ENCODE results near the gene HNRNPA0. TPM values are rescaled to one million over a fixed set of nuclear protein-coding genes. Genes with fewer than 3 reads are reported as not detected.
A peak's percentile ranks its signal among the peaks of the same experiment; 100 is the strongest.

The HNRNPA0 gene
- total RNA-seq, 4 donors from 2014 or later, result 5.8 to 13.2 (median 7.3) TPM

- H3K4me3 ChIP-seq, result no peak overlapping the region
- no peaks in the 10 kb centered on the region for H3K27me3 ChIP-seq
- no peak overlapping the region for H3K27ac ChIP-seq
- no peak for TF ChIP-seq POLR2A (IDR thresholded peaks at IDR 0.05)
- TF ChIP-seq CTCF (IDR thresholded peaks at IDR 0.05), result no peak
- peaks cover 0 to 16% (median 2%) of the 10 kb centered on the region in 4 donors for H3K4me1 ChIP-seq
- no peaks in the 10 kb centered on the region for H3K9me3 ChIP-seq
- no peaks in the 10 kb centered on the region for H3K36me3 ChIP-seq
- no peak for DNase-seq
Measured at GRCh38 chr5:137739737-137740136, 14.4 kb downstream of the HNRNPA0 start.

- DNase-seq, result no peak
- no peak overlapping the region for H3K27ac ChIP-seq
- H3K36me3 ChIP-seq, result no peaks in the 10 kb centered on the region
- H3K9me3 ChIP-seq, result no peaks in the 10 kb centered on the region
- H3K4me3 ChIP-seq, result no peak overlapping the region
- TF ChIP-seq CTCF (IDR thresholded peaks at IDR 0.05) (no peak), POLR2A (IDR thresholded peaks at IDR 0.05) (no peak)
- H3K4me1 ChIP-seq, result peaks cover 0 to 21% (median 2%) of the 10 kb centered on the region in 4 donors
- no peaks in the 10 kb centered on the region for H3K27me3 ChIP-seq
Measured at GRCh38 chr5:137738947-137739346, 15.2 kb downstream of the HNRNPA0 start.

GRCh38 chr5:137737349-137738131, 16.6 kb downstream of the HNRNPA0 start:
- Histone ChIP-seq H3K9me3 (no peaks in the 10 kb centered on the region), H3K4me3 (no peak overlapping the region), H3K27me3 (no peaks in the 10 kb centered on the region), H3K27ac (no peak overlapping the region), H3K4me1 (peaks cover 0 to 21% (median 2%) of the 10 kb centered on the region in 4 donors), H3K36me3 (no peaks in the 10 kb centered on the region)
- TF ChIP-seq CTCF (IDR thresholded peaks at IDR 0.05) (no peak), POLR2A (IDR thresholded peaks at IDR 0.05) (no peak)
- peak in 1 of 3 donors; percentile 47 for DNase-seq

- TF ChIP-seq POLR2A (IDR thresholded peaks at IDR 0.05), result no peak
- TF ChIP-seq CTCF (IDR thresholded peaks at IDR 0.05), result no peak
- Histone ChIP-seq H3K27ac (peak overlapping the region in 1 of 4 donors; percentile 43), H3K27me3 (no peaks in the 10 kb centered on the region), H3K4me1 (peaks cover 0 to 21% (median 2%) of the 10 kb centered on the region in 4 donors), H3K9me3 (no peaks in the 10 kb centered on the region), H3K4me3 (peak overlapping the region in 1 of 4 donors; percentile 46), H3K36me3 (no peaks in the 10 kb centered on the region)
- DNase-seq, result no peak
Measured at GRCh38 chr5:137736496-137736895, 17.7 kb downstream of the HNRNPA0 start.

GRCh38 chr5:137735555-137736284, 18.4 kb downstream of the HNRNPA0 start, which contains the start of gene KLHL3:
TSS of gene KLHL3 (minus strand) at chr5:137736089. CDS start at chr5:137735646, 443 bp downstream.
- Histone ChIP-seq H3K4me3 (peak within 1 kb of the TSS; percentile 31 to 46 (median 38)), H3K36me3 (no peaks in the 10 kb centered on the region), H3K27me3 (no peaks in the 10 kb centered on the region), H3K9me3 (no peaks in the 10 kb centered on the region), H3K27ac (peak within 1 kb of the TSS in 2 of 4 donors; percentile 43 to 50), H3K4me1 (peaks cover 0 to 21% (median 2%) of the 10 kb centered on the region in 4 donors)
- TF ChIP-seq POLR2A (IDR thresholded peaks at IDR 0.05), result no peak
- TF ChIP-seq CTCF (IDR thresholded peaks at IDR 0.05), result peak in 3 of 6 experiments; percentile 4 to 34 (median 14)
- peak; percentile 17 to 60 (median 49) for DNase-seq

Data from Peyer's patch (tissue), 4 donors.